ENCODE data around the gene ABLIM2.

DNA sequence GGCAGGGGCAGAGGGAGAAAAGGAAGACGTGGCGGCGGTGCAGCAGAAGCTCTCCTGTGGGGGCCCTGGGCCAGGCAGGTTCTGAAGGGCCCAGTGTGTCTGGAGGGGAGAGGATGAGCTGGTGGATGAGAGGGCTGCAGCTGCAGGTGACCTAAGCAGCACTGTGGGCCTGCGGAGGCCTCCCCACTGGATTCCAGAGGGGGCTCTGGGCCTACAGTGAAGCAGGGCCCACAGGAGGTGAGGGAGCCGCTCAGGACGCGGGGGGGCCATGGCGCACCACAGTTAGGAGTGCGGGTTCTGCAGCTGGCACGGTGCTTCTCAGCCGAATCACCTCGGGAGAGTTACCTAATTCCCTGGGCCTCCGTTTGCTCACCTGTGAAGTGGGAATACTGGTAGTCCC, 10.5 kb downstream of the ABLIM2 start:
- TF ChIP-seq, protein P1, sequence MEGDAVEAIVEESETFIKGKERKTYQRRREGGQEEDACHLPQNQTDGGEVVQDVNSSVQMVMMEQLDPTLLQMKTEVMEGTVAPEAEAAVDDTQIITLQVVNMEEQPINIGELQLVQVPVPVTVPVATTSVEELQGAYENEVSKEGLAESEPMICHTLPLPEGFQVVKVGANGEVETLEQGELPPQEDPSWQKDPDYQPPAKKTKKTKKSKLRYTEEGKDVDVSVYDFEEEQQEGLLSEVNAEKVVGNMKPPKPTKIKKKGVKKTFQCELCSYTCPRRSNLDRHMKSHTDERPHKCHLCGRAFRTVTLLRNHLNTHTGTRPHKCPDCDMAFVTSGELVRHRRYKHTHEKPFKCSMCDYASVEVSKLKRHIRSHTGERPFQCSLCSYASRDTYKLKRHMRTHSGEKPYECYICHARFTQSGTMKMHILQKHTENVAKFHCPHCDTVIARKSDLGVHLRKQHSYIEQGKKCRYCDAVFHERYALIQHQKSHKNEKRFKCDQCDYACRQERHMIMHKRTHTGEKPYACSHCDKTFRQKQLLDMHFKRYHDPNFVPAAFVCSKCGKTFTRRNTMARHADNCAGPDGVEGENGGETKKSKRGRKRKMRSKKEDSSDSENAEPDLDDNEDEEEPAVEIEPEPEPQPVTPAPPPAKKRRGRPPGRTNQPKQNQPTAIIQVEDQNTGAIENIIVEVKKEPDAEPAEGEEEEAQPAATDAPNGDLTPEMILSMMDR (IDR thresholded peaks at IDR 0.05; ENCODE audit: insufficient read depth, low read length), result no peak
- TF ChIP-seq, protein P2, sequence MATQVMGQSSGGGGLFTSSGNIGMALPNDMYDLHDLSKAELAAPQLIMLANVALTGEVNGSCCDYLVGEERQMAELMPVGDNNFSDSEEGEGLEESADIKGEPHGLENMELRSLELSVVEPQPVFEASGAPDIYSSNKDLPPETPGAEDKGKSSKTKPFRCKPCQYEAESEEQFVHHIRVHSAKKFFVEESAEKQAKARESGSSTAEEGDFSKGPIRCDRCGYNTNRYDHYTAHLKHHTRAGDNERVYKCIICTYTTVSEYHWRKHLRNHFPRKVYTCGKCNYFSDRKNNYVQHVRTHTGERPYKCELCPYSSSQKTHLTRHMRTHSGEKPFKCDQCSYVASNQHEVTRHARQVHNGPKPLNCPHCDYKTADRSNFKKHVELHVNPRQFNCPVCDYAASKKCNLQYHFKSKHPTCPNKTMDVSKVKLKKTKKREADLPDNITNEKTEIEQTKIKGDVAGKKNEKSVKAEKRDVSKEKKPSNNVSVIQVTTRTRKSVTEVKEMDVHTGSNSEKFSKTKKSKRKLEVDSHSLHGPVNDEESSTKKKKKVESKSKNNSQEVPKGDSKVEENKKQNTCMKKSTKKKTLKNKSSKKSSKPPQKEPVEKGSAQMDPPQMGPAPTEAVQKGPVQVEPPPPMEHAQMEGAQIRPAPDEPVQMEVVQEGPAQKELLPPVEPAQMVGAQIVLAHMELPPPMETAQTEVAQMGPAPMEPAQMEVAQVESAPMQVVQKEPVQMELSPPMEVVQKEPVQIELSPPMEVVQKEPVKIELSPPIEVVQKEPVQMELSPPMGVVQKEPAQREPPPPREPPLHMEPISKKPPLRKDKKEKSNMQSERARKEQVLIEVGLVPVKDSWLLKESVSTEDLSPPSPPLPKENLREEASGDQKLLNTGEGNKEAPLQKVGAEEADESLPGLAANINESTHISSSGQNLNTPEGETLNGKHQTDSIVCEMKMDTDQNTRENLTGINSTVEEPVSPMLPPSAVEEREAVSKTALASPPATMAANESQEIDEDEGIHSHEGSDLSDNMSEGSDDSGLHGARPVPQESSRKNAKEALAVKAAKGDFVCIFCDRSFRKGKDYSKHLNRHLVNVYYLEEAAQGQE (IDR thresholded peaks at IDR 0.05; ENCODE audit: insufficient replicate concordance, low read depth), result no peak
- TF ChIP-seq POLR2AphosphoS5 (IDR thresholded peaks at IDR 0.05; ENCODE audit: low read depth) (no peak), GABPA (IDR thresholded peaks at IDR 0.05; ENCODE audit: low read depth) (no peak)
